ENCODE results near the gene TEX264.

GRCh38 chr3:51706021-51706485, 35.0 kb downstream of the TEX264 start:
- TF ChIP-seq GATA2 (IDR thresholded peaks at IDR 0.05; ENCODE audit: low read depth, low read length), result no peak
- no peak for TF ChIP-seq GATA3 (IDR thresholded peaks at IDR 0.05; ENCODE audit: low read depth, low read length)

Data from SH-SY5Y (cell line).